Lung (tissue), 12 donors: ENCODE data around the gene KIF23. TPM values are rescaled to one million over a fixed set of nuclear protein-coding genes. Genes with fewer than 3 reads are reported as not detected.

Experiments used
- ATAC-seq: fragments of 200-7000 bp; cut with Tn5 transposase; one replicate; pipeline ENCODE4 v1.9.1; 2020; ENCODE audit warnings: moderate number of reproducible peaks; ENCODE audit not compliant: insufficient read depth, low FRiP score
- DNase-seq, 3 donors: peaks; one replicate each; pipeline ENCODE4 v3.0.0-alpha.2; 2013 to 2017
- H3K27ac ChIP-seq, 2 donors: one replicate each; pipeline ENCODE4 v1.5.1; 2013; ENCODE audit warnings: mild to moderate bottlenecking in 2 of 2, moderate library complexity in 2 of 2, control low read depth in 1 of 2, inconsistent platforms in 1 of 2, low read depth in 1 of 2, low read length in 1 of 2
- H3K27me3 ChIP-seq, 3 donors: one replicate each; pipeline ENCODE4 v1.5.1; 2013; ENCODE audit warnings: low read length in 2 of 3; ENCODE audit not compliant: control insufficient read depth in 3 of 3, insufficient read depth in 3 of 3
- H3K36me3 ChIP-seq, 4 donors: one replicate each; pipeline ENCODE4 v1.5.1; 2013; ENCODE audit warnings: low read length in 4 of 4, mild to moderate bottlenecking in 1 of 4, moderate library complexity in 1 of 4; ENCODE audit not compliant: control insufficient read depth in 4 of 4, insufficient read depth in 4 of 4
- H3K4me1 ChIP-seq, 5 donors: one replicate each; pipeline ENCODE4 v1.5.1; 2013; ENCODE audit warnings: low read length in 5 of 5, mild to moderate bottlenecking in 2 of 5, moderate library complexity in 1 of 5; ENCODE audit not compliant: control insufficient read depth in 5 of 5, insufficient read depth in 5 of 5
- H3K4me3 ChIP-seq: one replicate; pipeline ENCODE4 v1.5.1; 2013; ENCODE audit warnings: mild to moderate bottlenecking, control low read depth, moderate library complexity
- H3K9ac ChIP-seq, 2 donors: one replicate each; pipeline ENCODE4 v1.5.1; 2013; ENCODE audit warnings: low read length in 2 of 2, control low read depth in 1 of 2; ENCODE audit not compliant: insufficient read depth in 1 of 2
- H3K9me3 ChIP-seq, 4 donors: one replicate each; pipeline ENCODE4 v1.5.1; 2013; ENCODE audit warnings: low read length in 3 of 4, mild to moderate bottlenecking in 1 of 4, moderate library complexity in 1 of 4; ENCODE audit not compliant: control insufficient read depth in 4 of 4, insufficient read depth in 3 of 4
- WGBS, 2 donors: extraction: QIAGEN DNeasy Blood & Tissue Kit; methylation state at CpG; one replicate each; pipeline ENCODE4 v1.1.7; 2013; 5-methylcytosine and 5-hydroxymethylcytosine counted together
- polyA plus RNA-seq, 2 donors: library from polyadenylated mRNA; stranded (reverse); fragments of 200-250 nt; gene quantifications; one replicate each; pipeline ENCODE4 v1.2.1, GENCODE V29; 2013
- total RNA-seq, 2 donors: library from RNA; depleted of rRNA in 1 of 2; stranded (reverse); fragments of >200 nt in 1 of 2; gene quantifications; one replicate each; pipeline ENCODE4 v1.2.1, GENCODE V29; 2014 to 2021
- TF ChIP-seq, protein P1 (sequence below): IDR thresholded peaks from 2 replicates; pipeline ENCODE4 v1.5.1; 2012; ENCODE audit warnings: mild to moderate bottlenecking; ENCODE audit errors: control extremely low read depth, extremely low read depth
- donor health status: control.
- donor health status: control.
- donor health status: Bipolar disorder and iron deficiency.
- donor health status: healthy.
- donor health status: DM: yes; HTN: yes; CAD: no.

Gene KIF23
- total and polyA plus RNA-seq, 4 donors, result 1.4 to 15.4 (median 1.8) TPM

DNA sequence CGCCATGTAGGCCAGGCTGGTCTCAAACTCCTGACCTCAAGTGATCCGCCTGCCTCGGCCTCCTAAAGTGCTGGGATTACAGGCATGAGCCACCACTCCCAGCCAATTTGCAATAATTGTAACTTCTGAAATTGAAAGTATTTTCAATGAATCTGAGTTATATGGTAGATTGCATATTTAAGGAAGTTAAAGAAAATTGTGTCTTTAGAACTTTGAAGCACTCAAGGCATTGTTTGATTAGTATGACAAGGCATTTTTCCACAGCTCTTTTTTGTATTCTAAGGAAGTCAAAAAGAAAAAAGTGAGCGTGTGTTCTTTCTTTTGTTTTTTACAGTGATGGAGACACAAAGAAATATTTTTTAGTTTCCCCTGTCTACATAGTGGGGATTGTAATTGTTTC, 22.8 kb downstream of the KIF23 start:
- H3K4me1 ChIP-seq, result no peaks in the 10 kb centered on the region
- peaks cover 0 to 19% (median 7%) of the 10 kb centered on the region in 4 donors for H3K36me3 ChIP-seq
- TF ChIP-seq, protein P1, sequence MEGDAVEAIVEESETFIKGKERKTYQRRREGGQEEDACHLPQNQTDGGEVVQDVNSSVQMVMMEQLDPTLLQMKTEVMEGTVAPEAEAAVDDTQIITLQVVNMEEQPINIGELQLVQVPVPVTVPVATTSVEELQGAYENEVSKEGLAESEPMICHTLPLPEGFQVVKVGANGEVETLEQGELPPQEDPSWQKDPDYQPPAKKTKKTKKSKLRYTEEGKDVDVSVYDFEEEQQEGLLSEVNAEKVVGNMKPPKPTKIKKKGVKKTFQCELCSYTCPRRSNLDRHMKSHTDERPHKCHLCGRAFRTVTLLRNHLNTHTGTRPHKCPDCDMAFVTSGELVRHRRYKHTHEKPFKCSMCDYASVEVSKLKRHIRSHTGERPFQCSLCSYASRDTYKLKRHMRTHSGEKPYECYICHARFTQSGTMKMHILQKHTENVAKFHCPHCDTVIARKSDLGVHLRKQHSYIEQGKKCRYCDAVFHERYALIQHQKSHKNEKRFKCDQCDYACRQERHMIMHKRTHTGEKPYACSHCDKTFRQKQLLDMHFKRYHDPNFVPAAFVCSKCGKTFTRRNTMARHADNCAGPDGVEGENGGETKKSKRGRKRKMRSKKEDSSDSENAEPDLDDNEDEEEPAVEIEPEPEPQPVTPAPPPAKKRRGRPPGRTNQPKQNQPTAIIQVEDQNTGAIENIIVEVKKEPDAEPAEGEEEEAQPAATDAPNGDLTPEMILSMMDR, result no peak
- DNase-seq, result no peak
- no peak overlapping the region for H3K4me3 ChIP-seq
- no peak overlapping the region for H3K27ac ChIP-seq
- H3K27me3 ChIP-seq, result no peaks in the 10 kb centered on the region
- H3K9me3 ChIP-seq, result no peaks in the 10 kb centered on the region
- H3K9ac ChIP-seq, result no peak overlapping the region
- WGBS, 2 donors, result 73 to 90% methylated on average over 4 of the region's 4 CpGs
- no peak for ATAC-seq

DNA sequence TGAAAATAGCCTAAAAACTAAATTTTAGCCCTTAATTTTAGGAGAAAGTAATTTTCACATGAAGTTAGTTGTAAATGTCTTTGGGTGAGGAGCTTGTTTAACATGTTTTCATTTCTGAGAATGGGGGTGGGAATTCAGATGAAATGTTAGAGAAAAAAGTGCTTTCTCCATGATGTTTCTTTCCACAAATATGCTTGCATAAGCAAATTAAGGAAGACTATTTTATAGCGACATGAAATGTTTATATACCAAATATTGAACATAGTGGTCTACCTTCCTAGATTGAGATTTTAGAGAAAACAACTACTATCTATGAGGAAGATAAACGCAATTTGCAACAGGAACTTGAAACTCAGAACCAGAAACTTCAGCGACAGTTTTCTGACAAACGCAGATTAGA, 25.5 kb downstream of the KIF23 start:
- peaks cover 0 to 15% (median 7%) of the 10 kb centered on the region in 4 donors for H3K36me3 ChIP-seq
- H3K4me3 ChIP-seq, result no peak overlapping the region
- WGBS, 2 donors, result 63 to 80% methylated on average over 4 of the region's 4 CpGs
- ATAC-seq (no peak), DNase-seq (no peak)
- H3K9me3 ChIP-seq, result no peaks in the 10 kb centered on the region
- H3K4me1 ChIP-seq, result no peaks in the 10 kb centered on the region
- no peak overlapping the region for H3K27ac ChIP-seq
- TF ChIP-seq, protein P1, result no peak
- H3K9ac ChIP-seq, result no peak overlapping the region
- H3K27me3 ChIP-seq, result no peaks in the 10 kb centered on the region

DNA sequence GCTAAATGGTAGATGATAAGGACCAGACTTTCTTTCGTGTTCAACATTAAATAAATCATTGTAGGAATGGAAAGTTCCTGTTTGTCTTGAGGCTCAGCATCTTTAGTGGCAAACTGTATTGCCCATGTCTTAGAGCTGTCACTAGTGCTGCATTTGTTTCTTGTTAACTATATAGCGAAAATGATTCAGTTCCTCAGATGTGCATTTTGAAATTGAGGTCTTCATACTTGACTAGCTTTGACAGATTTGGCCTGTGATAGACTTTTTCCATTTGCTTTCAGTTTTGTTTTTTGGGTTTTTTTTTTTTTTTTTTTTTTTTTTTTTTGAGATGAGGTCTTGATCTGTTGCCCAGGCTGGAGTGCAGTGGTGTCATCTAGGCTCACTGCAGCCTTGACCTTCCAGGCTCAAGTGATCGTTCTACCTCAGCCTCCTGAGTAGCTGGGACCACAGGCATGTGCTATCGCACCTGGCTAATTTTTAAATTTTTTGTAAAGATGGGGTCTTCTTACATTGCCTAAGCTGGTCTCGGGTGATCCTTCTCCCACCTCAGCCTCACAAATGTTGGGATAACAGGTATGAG, 29.0 kb downstream of the KIF23 start:
- Histone ChIP-seq H3K27ac (no peak overlapping the region), H3K27me3 (no peaks in the 10 kb centered on the region), H3K9me3 (no peaks in the 10 kb centered on the region), H3K9ac (no peak overlapping the region), H3K36me3 (peaks cover 0 to 22% (median 10%) of the 10 kb centered on the region in 4 donors), H3K4me1 (no peaks in the 10 kb centered on the region), H3K4me3 (no peak overlapping the region)
- DNase-seq (no peak), ATAC-seq (no peak)
- TF ChIP-seq, protein P1, result no peak
- WGBS, 2 donors, result 86 to 88% methylated on average over 5 of the region's 5 CpGs

DNA sequence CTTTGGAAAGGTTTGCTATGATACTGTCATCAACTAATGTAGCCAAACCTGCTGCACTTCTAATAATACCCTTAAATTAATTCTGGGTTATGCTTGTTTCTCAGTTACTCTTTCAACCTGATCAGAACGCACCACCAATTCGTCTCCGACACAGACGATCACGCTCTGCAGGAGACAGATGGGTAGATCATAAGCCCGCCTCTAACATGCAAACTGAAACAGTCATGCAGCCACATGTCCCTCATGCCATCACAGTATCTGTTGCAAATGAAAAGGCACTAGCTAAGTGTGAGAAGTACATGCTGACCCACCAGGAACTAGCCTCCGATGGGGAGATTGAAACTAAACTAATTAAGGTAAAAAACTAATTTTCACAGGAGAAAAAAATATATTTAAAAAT, 30.5 kb downstream of the KIF23 start:
- Histone ChIP-seq H3K36me3 (peaks cover 0 to 21% (median 9%) of the 10 kb centered on the region in 4 donors), H3K4me3 (no peak overlapping the region), H3K27me3 (no peaks in the 10 kb centered on the region), H3K4me1 (no peaks in the 10 kb centered on the region), H3K27ac (no peak overlapping the region), H3K9ac (no peak overlapping the region), H3K9me3 (no peaks in the 10 kb centered on the region)
- ATAC-seq (no peak), DNase-seq (no peak)
- TF ChIP-seq, protein P1, result no peak
- 96 to 98% methylated on average over 7 of the region's 7 CpGs for WGBS, 2 donors
